ENCODE data around the gene CACHD1. TPM values are rescaled to one million over a fixed set of nuclear protein-coding genes. Genes with fewer than 3 reads are reported as not detected.

The CACHD1 gene
- total RNA-seq, 1 experiment from 2014 or later: 8.4 TPM

GRCh38 chr1:64608651-64609048 lies 138.7 kb downstream of the CACHD1 start:
- no peak overlapping the region for H2AFZ ChIP-seq (ENCODE audit: low read depth, low read length, poor library complexity, severe bottlenecking)
- H3K4me3 ChIP-seq (replicated peaks in 1 of 2; ENCODE audit: low read depth in 1 of 2, low read length in 2 of 2): no peak overlapping the region
- no peaks in the 10 kb centered on the region for H3K36me3 ChIP-seq (ENCODE audit: control insufficient read depth in 1 of 2, insufficient read depth in 2 of 2, low read length in 2 of 2)
- peaks cover 0 to 5% of the 10 kb centered on the region in 2 experiments; a peak in 1 of 4 replicates for H3K9me3 ChIP-seq (ENCODE audit: control insufficient read depth in 1 of 2, insufficient read depth in 1 of 2, low read depth in 1 of 2, low read length in 2 of 2)
- H3K4me2 ChIP-seq (ENCODE audit: low read length): no peak overlapping the region
- no peaks in the 10 kb centered on the region for H3K27me3 ChIP-seq (ENCODE audit: insufficient read depth, low read length)
- TF ChIP-seq YY1 (IDR thresholded peaks at IDR 0.05; ENCODE audit: extremely low read depth, insufficient replicate concordance, low read depth, low read length): no peak
- TF ChIP-seq, protein P1, sequence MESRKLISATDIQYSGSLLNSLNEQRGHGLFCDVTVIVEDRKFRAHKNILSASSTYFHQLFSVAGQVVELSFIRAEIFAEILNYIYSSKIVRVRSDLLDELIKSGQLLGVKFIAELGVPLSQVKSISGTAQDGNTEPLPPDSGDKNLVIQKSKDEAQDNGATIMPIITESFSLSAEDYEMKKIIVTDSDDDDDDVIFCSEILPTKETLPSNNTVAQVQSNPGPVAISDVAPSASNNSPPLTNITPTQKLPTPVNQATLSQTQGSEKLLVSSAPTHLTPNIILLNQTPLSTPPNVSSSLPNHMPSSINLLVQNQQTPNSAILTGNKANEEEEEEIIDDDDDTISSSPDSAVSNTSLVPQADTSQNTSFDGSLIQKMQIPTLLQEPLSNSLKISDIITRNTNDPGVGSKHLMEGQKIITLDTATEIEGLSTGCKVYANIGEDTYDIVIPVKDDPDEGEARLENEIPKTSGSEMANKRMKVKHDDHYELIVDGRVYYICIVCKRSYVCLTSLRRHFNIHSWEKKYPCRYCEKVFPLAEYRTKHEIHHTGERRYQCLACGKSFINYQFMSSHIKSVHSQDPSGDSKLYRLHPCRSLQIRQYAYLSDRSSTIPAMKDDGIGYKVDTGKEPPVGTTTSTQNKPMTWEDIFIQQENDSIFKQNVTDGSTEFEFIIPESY (IDR thresholded peaks at IDR 0.05; ENCODE audit: extremely low read depth, insufficient replicate concordance, low read length): no peak
- TF ChIP-seq REST (IDR thresholded peaks at IDR 0.05; ENCODE audit: low read depth): no peak
- no peak for TF ChIP-seq POLR2A (IDR thresholded peaks at IDR 0.05; ENCODE audit: borderline replicate concordance, extremely low read depth, insufficient read depth, insufficient read length)
- TF ChIP-seq, protein P2, sequence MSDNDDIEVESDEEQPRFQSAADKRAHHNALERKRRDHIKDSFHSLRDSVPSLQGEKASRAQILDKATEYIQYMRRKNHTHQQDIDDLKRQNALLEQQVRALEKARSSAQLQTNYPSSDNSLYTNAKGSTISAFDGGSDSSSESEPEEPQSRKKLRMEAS (IDR thresholded peaks at IDR 0.05): no peak
- no peak for TF ChIP-seq ZNF274 (IDR thresholded peaks at IDR 0.05; ENCODE audit: low read depth, low read length)
- TF ChIP-seq SRF (IDR thresholded peaks at IDR 0.05; ENCODE audit: low read depth): no peak
- TF ChIP-seq EGR1 (IDR thresholded peaks at IDR 0.05; ENCODE audit: low read depth): no peak
- no peak for TF ChIP-seq EZH2phosphoT487 (IDR thresholded peaks at IDR 0.05; ENCODE audit: borderline replicate concordance)
- TF ChIP-seq CEBPB (IDR thresholded peaks at IDR 0.05; ENCODE audit: low read depth): no peak
- TF ChIP-seq RAD21 (IDR thresholded peaks at IDR 0.05; ENCODE audit: low read depth): no peak
- no peak for TF ChIP-seq CTCF (IDR thresholded peaks at IDR 0.05 in 2 of 3, conservative IDR thresholded peaks at IDR 0.05 in 1 of 3; ENCODE audit: borderline replicate concordance in 1 of 3, insufficient read depth in 1 of 3, low read depth in 2 of 3, low read length in 2 of 3)
- TF ChIP-seq CBX3 (IDR thresholded peaks at IDR 0.05; ENCODE audit: low read depth): no peak
- TF ChIP-seq ATF3 (IDR thresholded peaks at IDR 0.05): no peak
- no peak for TF ChIP-seq POLR2AphosphoS5 (IDR thresholded peaks at IDR 0.05; ENCODE audit: low read depth, low read length)
- no peak for TF ChIP-seq ELF1 (IDR thresholded peaks at IDR 0.05; ENCODE audit: borderline replicate concordance, low read depth)
- TF ChIP-seq JUND (IDR thresholded peaks at IDR 0.05): no peak
- ChIA-PET POLR2A (no interaction called here), RAD21 (ENCODE audit: low non-redundant PET in 1 of 2, low total read pairs in 2 of 2, uncharacterized antibody in 2 of 2, unreplicated experiment in 2 of 2) (no interaction called here), CTCF (no interaction called here)
- H4K20me1 ChIP-seq (ENCODE audit: insufficient read depth): no peaks in the 10 kb centered on the region
- no peaks in the 10 kb centered on the region for H3K9me2 ChIP-seq (ENCODE audit: insufficient read depth)
- H3K9ac ChIP-seq (ENCODE audit: low read length): no peak overlapping the region
- intact Hi-C loops (cut with micrococcal nuclease): no loop called here
- DNase-seq (ENCODE audit: low read depth, low spot score) (no peak), ATAC-seq (no peak)
- no peak overlapping the region for H3K27ac ChIP-seq (ENCODE audit: low read depth, low read length)
- H3K4me1 ChIP-seq (ENCODE audit: control insufficient read depth in 1 of 2, insufficient read depth in 2 of 2, low read length in 2 of 2): no peaks in the 10 kb centered on the region
- H3K79me2 ChIP-seq (ENCODE audit: insufficient read depth, low read length): no peaks in the 10 kb centered on the region
- no TSS peak for BruUV-seq (replicated peaks)

Measured in HCT116 (cell line).